Activated T-helper 1 cell treated with Interleukin-2 at 50 U/mL for 16 hours (primary cell): ENCODE measurements around the gene VKORC1.

Experiments
- DNase-seq: peaks from one replicate; pipeline ENCODE4 v3.0.0-alpha.2; 2020; ENCODE audit warnings: low read depth

Gene VKORC1

GRCh38 chr16:31063495-31063842 lies 31.1 kb downstream of the VKORC1 start:
- no peak for DNase-seq

- no peak for DNase-seq
Measured at GRCh38 chr16:31061813-31062440, 32.7 kb downstream of the VKORC1 start.

- DNase-seq, result no peak
Measured at GRCh38 chr16:31061126-31061812, 33.3 kb downstream of the VKORC1 start.

GRCh38 chr16:31055613-31056012 lies 39.0 kb downstream of the VKORC1 start:
- DNase-seq, result no peak

- no peak for DNase-seq
Measured at GRCh38 chr16:31052114-31052513, 42.5 kb downstream of the VKORC1 start.

- no peak for DNase-seq
Measured at GRCh38 chr16:31050280-31051030, 44.1 kb downstream of the VKORC1 start.

GRCh38 chr16:31043898-31044481 lies 50.6 kb downstream of the VKORC1 start:
- DNase-seq, result no peak

- DNase-seq, result no peak
Measured at GRCh38 chr16:31043352-31043751, 51.2 kb downstream of the VKORC1 start.

- DNase-seq, result no peak
Measured at GRCh38 chr16:31042866-31043265, 51.7 kb downstream of the VKORC1 start.
